Neural cell (in vitro differentiated cells): ENCODE data around the gene DNAJB14. TPM values are rescaled to one million over a fixed set of nuclear protein-coding genes. Genes with fewer than 3 reads are reported as not detected.
A peak's percentile ranks its signal among the peaks of the same experiment; 100 is the strongest.

ENCODE experiments used
- H2AFZ ChIP-seq: fragments of 200-600, 300-800 bp; sonication (generic), shearing (Covaris generic); 2 replicates; pipeline ENCODE4 v1.6.0; 2014; ENCODE audit warnings: low read depth, mild to moderate bottlenecking, antibody characterized with exemption, low read length, moderate library complexity
- H3F3A ChIP-seq: fragments of 200-600 bp; shearing (Covaris generic); 2 replicates; pipeline ENCODE4 v1.6.1; 2016; ENCODE audit warnings: mild to moderate bottlenecking, moderate library complexity, mixed read lengths, antibody characterized with exemption, low read length; ENCODE audit not compliant: insufficient read depth, poor library complexity, severe bottlenecking
- H3K27ac ChIP-seq: fragments of 200-600, 300-800 bp; sonication (generic), shearing (Covaris generic); 2 replicates; pipeline ENCODE4 v1.5.1; 2014; ENCODE audit warnings: mild to moderate bottlenecking, low read length, moderate library complexity
- H3K27me3 ChIP-seq: fragments of 300-800, 200-600 bp; sonication (generic), shearing (Covaris generic); 2 replicates; pipeline ENCODE4 v1.6.0; 2014; ENCODE audit warnings: mild to moderate bottlenecking, low read depth, low read length, moderate library complexity; ENCODE audit not compliant: insufficient read depth
- H3K36me3 ChIP-seq: fragments of 300-800, 200-600 bp; sonication (generic), shearing (Covaris generic); 2 replicates; pipeline ENCODE4 v1.5.1; 2014; ENCODE audit warnings: mild to moderate bottlenecking, antibody characterized with exemption, low read length, moderate library complexity; ENCODE audit not compliant: insufficient read depth
- H3K4me2 ChIP-seq: fragments of 300-800, 200-600 bp; sonication (generic), shearing (Covaris generic); 2 replicates; pipeline ENCODE4 v1.6.0; 2014; ENCODE audit warnings: mild to moderate bottlenecking, low read length
- H3K4me3 ChIP-seq: fragments of 300-800, 200-600 bp; sonication (generic), shearing (Covaris generic); 2 replicates; pipeline ENCODE4 v1.5.1; 2014; ENCODE audit warnings: mild to moderate bottlenecking, low read length, moderate library complexity
- H3K79me2 ChIP-seq: fragments of 200-600 bp; shearing (Covaris generic); replicated peaks from 2 replicates; pipeline ENCODE4 v1.6.0; 2014; ENCODE audit warnings: mild to moderate bottlenecking, low read length, moderate library complexity; ENCODE audit not compliant: insufficient read depth
- H3K9ac ChIP-seq: fragments of 300-800, 200-600 bp; sonication (generic), shearing (Covaris generic); 2 replicates; pipeline ENCODE4 v1.6.1; 2016; ENCODE audit warnings: mild to moderate bottlenecking, low read length, mixed read lengths
- H3K9me2 ChIP-seq: fragments of 200-600 bp; shearing (Covaris generic); 2 replicates; pipeline ENCODE4 v1.6.1; 2016; ENCODE audit warnings: mild to moderate bottlenecking, low read length, mixed read lengths; ENCODE audit not compliant: insufficient read depth
- H3K9me3 ChIP-seq: fragments of 200-600, 300-800 bp; sonication (generic), shearing (Covaris generic); 2 replicates; pipeline ENCODE4 v1.6.1; 2016; ENCODE audit warnings: mild to moderate bottlenecking, mixed run types, low read length, moderate library complexity, mixed read lengths
- H4K20me1 ChIP-seq: fragments of 200-600 bp; shearing (Covaris generic); 2 replicates; pipeline ENCODE4 v1.6.1; 2016; ENCODE audit warnings: mild to moderate bottlenecking, mixed run types; ENCODE audit not compliant: insufficient read depth
- CTCF ChIP-seq: fragments of 450-650 bp; IDR thresholded peaks from 2 replicates; pipeline ENCODE4 v1.5.1; 2014; ENCODE audit warnings: antibody characterized with exemption, mild to moderate bottlenecking, moderate library complexity; ENCODE audit not compliant: poor library complexity, severe bottlenecking
- EP300 ChIP-seq: fragments of 450-650 bp; conservative IDR thresholded peaks from 2 replicates; pipeline ENCODE4 v1.6.1; 2014; ENCODE audit warnings: antibody characterized with exemption, mild to moderate bottlenecking, moderate library complexity; ENCODE audit not compliant: poor library complexity, severe bottlenecking
- EZH2 ChIP-seq: fragments of 200-600, 300-800 bp; shearing (Covaris generic), sonication (generic); IDR thresholded peaks from 2 replicates; pipeline ENCODE4 v1.6.1; 2014; ENCODE audit warnings: antibody characterized with exemption, low read length, borderline replicate concordance, mild to moderate bottlenecking; ENCODE audit not compliant: insufficient read depth, poor library complexity, severe bottlenecking
- MXI1 ChIP-seq: fragments of 450-650 bp; conservative IDR thresholded peaks from 2 replicates; pipeline ENCODE4 v1.6.1; 2014; ENCODE audit warnings: antibody characterized with exemption, mild to moderate bottlenecking; ENCODE audit not compliant: poor library complexity, severe bottlenecking
- POLR2AphosphoS5 ChIP-seq: IDR thresholded peaks from 2 replicates; pipeline ENCODE4 v1.6.1; 2012
- RAD21 ChIP-seq: fragments of 450-650 bp; conservative IDR thresholded peaks from 2 replicates; pipeline ENCODE4 v1.6.1; 2014; ENCODE audit warnings: antibody characterized with exemption, mild to moderate bottlenecking, moderate library complexity
- REST ChIP-seq: IDR thresholded peaks from 2 replicates; pipeline ENCODE4 v1.6.1; 2012; ENCODE audit warnings: borderline replicate concordance
- SMC3 ChIP-seq: fragments of 450-650 bp; conservative IDR thresholded peaks from 2 replicates; pipeline ENCODE4 v1.6.1; 2014; ENCODE audit warnings: antibody characterized with exemption, mild to moderate bottlenecking, moderate library complexity; ENCODE audit not compliant: poor library complexity
- TAF1 ChIP-seq: IDR thresholded peaks from 2 replicates; pipeline ENCODE4 v1.6.1; 2012; ENCODE audit warnings: low read depth
- polyA minus RNA-seq: library from RNA; depleted of rRNA, polyadenylated mRNA; stranded (reverse); fragments of >200 nt; gene quantifications from 2 replicates; pipeline ENCODE4 v1.2.3, GENCODE V29; 2014
- polyA plus RNA-seq: library from polyadenylated mRNA; depleted of rRNA; stranded (reverse); fragments of >200 nt; gene quantifications from 2 replicates; pipeline ENCODE4 v1.2.3, GENCODE V29; 2014

The DNAJB14 gene
- polyA plus RNA-seq, result 39.6 and 41.3 TPM in 2 replicates
- 97.1 and 98.2 TPM in 2 replicates for polyA minus RNA-seq

- no peaks in the 10 kb centered on the region for H4K20me1 ChIP-seq
- peaks cover 51% of the 10 kb centered on the region for H3K79me2 ChIP-seq
- peak within 1 kb of the TSS; percentile 78 for H3K4me3 ChIP-seq
- no peaks in the 10 kb centered on the region for H3K9me2 ChIP-seq
- H3K36me3 ChIP-seq, result no peaks in the 10 kb centered on the region
- TF ChIP-seq REST (no peak), RAD21 (no peak), TAF1 (peak; percentile 21), CTCF (no peak), MXI1 (peak; percentile 34), POLR2AphosphoS5 (peak; percentile 49), SMC3 (no peak), EZH2 (no peak), EP300 (no peak)
- H3K9me3 ChIP-seq, result no peaks in the 10 kb centered on the region
- no peaks in the 10 kb centered on the region for H3K27me3 ChIP-seq
- peak within 1 kb of the TSS; percentile 75 for H2AFZ ChIP-seq
- H3F3A ChIP-seq, result no peaks in the 10 kb centered on the region
- peak within 1 kb of the TSS; percentile 74 for H3K4me2 ChIP-seq
- peak within 1 kb of the TSS; percentile 88 for H3K9ac ChIP-seq
- H3K27ac ChIP-seq, result peak within 1 kb of the TSS; percentile 77
Measured at GRCh38 chr4:99946356-99947189, at the start of gene DNAJB14. Gene DNAJB14, minus strand, starts transcription at chr4:99946618. Its CDS starts 47 bp downstream, at chr4:99946571.

GRCh38 chr4:99991741-99992140 lies 45.3 kb upstream of the DNAJB14 start:
- H3K36me3 ChIP-seq, result no peaks in the 10 kb centered on the region
- no peaks in the 10 kb centered on the region for H3K9me2 ChIP-seq
- peak overlapping the region; percentile 3 for H3K4me3 ChIP-seq
- no peaks in the 10 kb centered on the region for H3K79me2 ChIP-seq
- peak overlapping the region; percentile 3 for H3K4me2 ChIP-seq
- no peaks in the 10 kb centered on the region for H3F3A ChIP-seq
- no peaks in the 10 kb centered on the region for H3K27me3 ChIP-seq
- no peaks in the 10 kb centered on the region for H3K9me3 ChIP-seq
- TF ChIP-seq EP300 (no peak), TAF1 (no peak), EZH2 (no peak), CTCF (no peak), REST (no peak), POLR2AphosphoS5 (no peak), SMC3 (no peak), MXI1 (no peak), RAD21 (no peak)
- H2AFZ ChIP-seq, result no peak overlapping the region
- H4K20me1 ChIP-seq, result no peaks in the 10 kb centered on the region
- peak overlapping the region; percentile 4 for H3K27ac ChIP-seq
- H3K9ac ChIP-seq, result no peak overlapping the region
